ENCODE results near the gene CPXM1. TPM values are rescaled to one million over a fixed set of nuclear protein-coding genes. Genes with fewer than 3 reads are reported as not detected.

CPXM1 gene
- total RNA-seq, 1 donor from 2014 or later, result 155 TPM

GRCh38 chr20:2797136-2797983, 3.1 kb downstream of the CPXM1 start:
- Mint-ChIP-seq H3K36me3 (peaks cover 15% of the 10 kb centered on the region), H3K4me1 (peaks cover 25% of the 10 kb centered on the region), H3K9me3 (no peaks in the 10 kb centered on the region), H3K27ac (no peak overlapping the region), H3K4me3 (no peak overlapping the region), H3K27me3 (ENCODE audit: low read depth) (peaks cover 24% of the 10 kb centered on the region)
- no peak for TF ChIP-seq CTCF (IDR thresholded peaks at IDR 0.05; ENCODE audit: unreplicated experiment)
- DNase-seq (ENCODE audit: low spot score in 2 of 2, unreplicated experiment in 2 of 2), result no peak

DNA sequence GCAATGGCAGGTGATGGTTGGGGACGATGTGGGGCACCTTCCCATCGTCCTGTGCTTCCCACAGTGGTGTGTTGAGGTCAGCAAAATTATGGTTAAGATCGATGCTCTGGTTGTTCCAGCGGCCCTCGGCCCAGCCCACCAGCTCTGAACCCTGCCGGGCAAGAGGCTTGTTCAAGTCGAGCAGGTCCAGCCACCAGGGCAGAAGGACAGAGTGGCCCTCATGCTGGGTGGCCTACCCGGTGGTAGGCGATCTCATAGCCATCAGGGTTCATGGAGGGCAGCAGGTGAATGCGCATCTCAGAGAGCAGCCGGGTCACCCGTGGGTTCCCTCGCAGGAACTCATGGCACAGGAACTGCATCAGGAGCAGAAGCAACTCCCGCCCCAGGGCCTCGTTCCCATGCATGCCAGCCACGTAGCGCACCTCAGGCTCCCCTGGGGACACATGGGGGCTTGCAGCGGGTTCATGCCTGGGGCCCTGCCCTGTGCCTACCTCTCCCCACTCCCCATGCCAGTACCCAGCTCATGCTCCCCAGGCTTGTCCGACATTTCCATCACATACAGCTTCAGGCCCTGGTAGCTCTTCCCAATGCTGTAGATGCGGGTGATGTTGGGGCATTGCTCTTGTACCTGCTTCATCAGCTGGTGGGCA, 4.3 kb downstream of the CPXM1 start:
- DNase-seq (ENCODE audit: low spot score in 2 of 2, unreplicated experiment in 2 of 2), result no peak

GRCh38 chr20:2795451-2795850, 5.0 kb downstream of the CPXM1 start:
- DNase-seq (ENCODE audit: low spot score in 2 of 2, unreplicated experiment in 2 of 2), result no peak
- Mint-ChIP-seq H3K4me1 (peaks cover 15% of the 10 kb centered on the region), H3K9me3 (peaks cover under 1% of the 10 kb centered on the region), H3K27ac (no peak overlapping the region), H3K4me3 (no peak overlapping the region), H3K36me3 (peaks cover 15% of the 10 kb centered on the region), H3K27me3 (ENCODE audit: low read depth) (peaks cover 15% of the 10 kb centered on the region)
- no peak for TF ChIP-seq CTCF (IDR thresholded peaks at IDR 0.05; ENCODE audit: unreplicated experiment)

More for the DNA sequence above, 4.3 kb downstream of the CPXM1 start:
- Mint-ChIP-seq H3K4me3 (no peak overlapping the region), H3K36me3 (peaks cover 15% of the 10 kb centered on the region), H3K27me3 (ENCODE audit: low read depth) (peaks cover 19% of the 10 kb centered on the region), H3K9me3 (no peaks in the 10 kb centered on the region), H3K4me1 (peaks cover 20% of the 10 kb centered on the region), H3K27ac (no peak overlapping the region)
- no peak for TF ChIP-seq CTCF (IDR thresholded peaks at IDR 0.05; ENCODE audit: unreplicated experiment)

DNA sequence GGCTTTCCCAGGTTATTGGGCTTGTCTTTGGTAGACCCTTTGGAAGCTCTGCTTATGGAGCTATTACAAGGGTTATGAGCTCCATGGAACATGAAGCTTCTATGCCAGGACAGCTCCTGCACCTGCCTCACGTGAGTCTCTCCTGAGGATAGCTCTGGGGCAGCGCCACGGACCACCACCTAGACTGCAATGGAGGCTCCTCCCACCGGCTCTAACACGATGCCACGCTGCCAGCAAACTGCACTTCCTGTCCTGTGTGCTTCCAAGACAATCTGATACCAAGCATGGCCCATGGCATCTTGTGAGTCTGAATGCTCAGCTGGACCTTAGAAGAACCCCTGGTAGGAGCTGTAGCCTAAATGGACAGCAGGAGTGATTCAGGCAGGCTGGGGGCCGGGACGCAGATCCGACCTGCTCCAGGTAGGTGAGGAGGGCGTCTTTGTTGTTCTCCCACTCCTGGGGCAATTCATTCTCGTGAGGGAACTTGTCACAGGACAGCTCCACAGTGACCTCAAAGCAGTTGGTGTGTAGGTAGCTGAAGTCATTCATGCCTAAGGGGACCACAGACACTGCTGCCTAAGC, 5.5 kb downstream of the CPXM1 start:
- no peak for TF ChIP-seq CTCF (IDR thresholded peaks at IDR 0.05; ENCODE audit: unreplicated experiment)
- Mint-ChIP-seq H3K4me1 (peaks cover 12% of the 10 kb centered on the region), H3K27me3 (ENCODE audit: low read depth) (peaks cover 15% of the 10 kb centered on the region), H3K4me3 (no peak overlapping the region), H3K9me3 (peaks cover 4% of the 10 kb centered on the region), H3K27ac (no peak overlapping the region), H3K36me3 (peaks cover 15% of the 10 kb centered on the region)
- no peak for DNase-seq (ENCODE audit: low spot score in 2 of 2, unreplicated experiment in 2 of 2)

- DNase-seq (ENCODE audit: low spot score in 2 of 2, unreplicated experiment in 2 of 2), result no peak
- Mint-ChIP-seq H3K27ac (no peak overlapping the region), H3K36me3 (peaks cover 15% of the 10 kb centered on the region), H3K4me1 (peaks cover 6% of the 10 kb centered on the region), H3K9me3 (peaks cover 4% of the 10 kb centered on the region), H3K27me3 (ENCODE audit: low read depth) (peaks cover 14% of the 10 kb centered on the region), H3K4me3 (no peak overlapping the region)
- TF ChIP-seq CTCF (IDR thresholded peaks at IDR 0.05; ENCODE audit: unreplicated experiment), result no peak
Observed at GRCh38 chr20:2794202-2794748, 6.2 kb downstream of the CPXM1 start.

All from mesothelial cell of epicardium (in vitro differentiated cells).